Measurements from ENCODE around the gene TSPEAR. TPM values are rescaled to one million over a fixed set of nuclear protein-coding genes. Genes with fewer than 3 reads are reported as not detected.
A peak's percentile ranks its signal among the peaks of the same experiment; 100 is the strongest.

TSPEAR gene
- total and polyA plus RNA-seq, 2 of the 13 experiments (the other 11 are each of a cell fraction or from before 2014, with no cell fraction given): 0.07 to 0.32 TPM

DNA sequence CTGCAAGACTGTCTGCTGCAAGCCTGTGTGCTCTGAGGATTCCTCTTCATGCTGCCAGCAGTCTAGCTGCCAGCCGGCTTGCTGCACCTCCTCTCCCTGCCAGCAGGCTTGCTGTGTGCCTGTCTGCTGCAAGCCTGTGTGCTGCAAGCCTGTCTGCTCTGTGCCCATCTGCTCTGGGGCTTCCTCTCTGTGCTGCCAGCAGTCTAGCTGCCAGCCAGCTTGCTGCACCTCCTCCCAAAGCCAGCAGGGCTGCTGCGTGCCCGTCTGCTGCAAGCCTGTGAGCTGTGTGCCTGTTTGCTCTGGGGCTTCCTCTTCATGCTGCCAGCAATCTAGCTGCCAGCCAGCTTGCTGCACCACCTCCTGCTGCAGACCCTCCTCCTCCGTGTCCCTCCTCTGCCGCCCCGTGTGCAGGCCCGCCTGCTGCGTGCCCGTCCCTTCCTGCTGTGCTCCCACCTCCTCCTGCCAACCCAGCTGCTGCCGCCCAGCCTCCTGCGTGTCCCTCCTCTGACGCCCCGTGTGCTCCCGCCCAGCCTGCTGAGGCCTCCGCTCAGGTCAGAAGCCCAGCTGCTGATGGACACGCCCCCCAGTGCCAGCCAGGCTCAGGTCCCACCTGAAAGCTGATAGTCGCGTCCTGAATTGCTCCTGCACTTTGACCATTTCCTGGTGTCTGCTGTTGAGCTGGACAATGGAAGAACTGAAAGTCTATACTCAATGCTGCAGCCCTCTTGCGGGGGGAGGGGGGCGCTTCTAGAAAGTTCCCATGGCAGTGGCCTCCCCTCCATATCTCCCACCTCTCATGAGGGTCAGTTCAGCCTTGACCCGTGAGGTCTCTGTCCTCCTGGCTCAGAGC is 136.7 kb downstream of the TSPEAR start (continued):
- TF ChIP-seq, protein P1, sequence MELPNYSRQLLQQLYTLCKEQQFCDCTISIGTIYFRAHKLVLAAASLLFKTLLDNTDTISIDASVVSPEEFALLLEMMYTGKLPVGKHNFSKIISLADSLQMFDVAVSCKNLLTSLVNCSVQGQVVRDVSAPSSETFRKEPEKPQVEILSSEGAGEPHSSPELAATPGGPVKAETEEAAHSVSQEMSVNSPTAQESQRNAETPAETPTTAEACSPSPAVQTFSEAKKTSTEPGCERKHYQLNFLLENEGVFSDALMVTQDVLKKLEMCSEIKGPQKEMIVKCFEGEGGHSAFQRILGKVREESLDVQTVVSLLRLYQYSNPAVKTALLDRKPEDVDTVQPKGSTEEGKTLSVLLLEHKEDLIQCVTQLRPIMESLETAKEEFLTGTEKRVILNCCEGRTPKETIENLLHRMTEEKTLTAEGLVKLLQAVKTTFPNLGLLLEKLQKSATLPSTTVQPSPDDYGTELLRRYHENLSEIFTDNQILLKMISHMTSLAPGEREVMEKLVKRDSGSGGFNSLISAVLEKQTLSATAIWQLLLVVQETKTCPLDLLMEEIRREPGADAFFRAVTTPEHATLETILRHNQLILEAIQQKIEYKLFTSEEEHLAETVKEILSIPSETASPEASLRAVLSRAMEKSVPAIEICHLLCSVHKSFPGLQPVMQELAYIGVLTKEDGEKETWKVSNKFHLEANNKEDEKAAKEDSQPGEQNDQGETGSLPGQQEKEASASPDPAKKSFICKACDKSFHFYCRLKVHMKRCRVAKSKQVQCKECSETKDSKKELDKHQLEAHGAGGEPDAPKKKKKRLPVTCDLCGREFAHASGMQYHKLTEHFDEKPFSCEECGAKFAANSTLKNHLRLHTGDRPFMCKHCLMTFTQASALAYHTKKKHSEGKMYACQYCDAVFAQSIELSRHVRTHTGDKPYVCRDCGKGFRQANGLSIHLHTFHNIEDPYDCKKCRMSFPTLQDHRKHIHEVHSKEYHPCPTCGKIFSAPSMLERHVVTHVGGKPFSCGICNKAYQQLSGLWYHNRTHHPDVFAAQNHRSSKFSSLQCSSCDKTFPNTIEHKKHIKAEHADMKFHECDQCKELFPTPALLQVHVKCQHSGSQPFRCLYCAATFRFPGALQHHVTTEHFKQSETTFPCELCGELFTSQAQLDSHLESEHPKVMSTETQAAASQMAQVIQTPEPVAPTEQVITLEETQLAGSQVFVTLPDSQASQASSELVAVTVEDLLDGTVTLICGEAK (IDR thresholded peaks at IDR 0.05): no peak
- TF ChIP-seq, protein P1 (CRISPR knock-in tag; IDR thresholded peaks at IDR 0.05): no peak; the same call in 1 of the 2 replicates
- TF ChIP-seq, protein P2, sequence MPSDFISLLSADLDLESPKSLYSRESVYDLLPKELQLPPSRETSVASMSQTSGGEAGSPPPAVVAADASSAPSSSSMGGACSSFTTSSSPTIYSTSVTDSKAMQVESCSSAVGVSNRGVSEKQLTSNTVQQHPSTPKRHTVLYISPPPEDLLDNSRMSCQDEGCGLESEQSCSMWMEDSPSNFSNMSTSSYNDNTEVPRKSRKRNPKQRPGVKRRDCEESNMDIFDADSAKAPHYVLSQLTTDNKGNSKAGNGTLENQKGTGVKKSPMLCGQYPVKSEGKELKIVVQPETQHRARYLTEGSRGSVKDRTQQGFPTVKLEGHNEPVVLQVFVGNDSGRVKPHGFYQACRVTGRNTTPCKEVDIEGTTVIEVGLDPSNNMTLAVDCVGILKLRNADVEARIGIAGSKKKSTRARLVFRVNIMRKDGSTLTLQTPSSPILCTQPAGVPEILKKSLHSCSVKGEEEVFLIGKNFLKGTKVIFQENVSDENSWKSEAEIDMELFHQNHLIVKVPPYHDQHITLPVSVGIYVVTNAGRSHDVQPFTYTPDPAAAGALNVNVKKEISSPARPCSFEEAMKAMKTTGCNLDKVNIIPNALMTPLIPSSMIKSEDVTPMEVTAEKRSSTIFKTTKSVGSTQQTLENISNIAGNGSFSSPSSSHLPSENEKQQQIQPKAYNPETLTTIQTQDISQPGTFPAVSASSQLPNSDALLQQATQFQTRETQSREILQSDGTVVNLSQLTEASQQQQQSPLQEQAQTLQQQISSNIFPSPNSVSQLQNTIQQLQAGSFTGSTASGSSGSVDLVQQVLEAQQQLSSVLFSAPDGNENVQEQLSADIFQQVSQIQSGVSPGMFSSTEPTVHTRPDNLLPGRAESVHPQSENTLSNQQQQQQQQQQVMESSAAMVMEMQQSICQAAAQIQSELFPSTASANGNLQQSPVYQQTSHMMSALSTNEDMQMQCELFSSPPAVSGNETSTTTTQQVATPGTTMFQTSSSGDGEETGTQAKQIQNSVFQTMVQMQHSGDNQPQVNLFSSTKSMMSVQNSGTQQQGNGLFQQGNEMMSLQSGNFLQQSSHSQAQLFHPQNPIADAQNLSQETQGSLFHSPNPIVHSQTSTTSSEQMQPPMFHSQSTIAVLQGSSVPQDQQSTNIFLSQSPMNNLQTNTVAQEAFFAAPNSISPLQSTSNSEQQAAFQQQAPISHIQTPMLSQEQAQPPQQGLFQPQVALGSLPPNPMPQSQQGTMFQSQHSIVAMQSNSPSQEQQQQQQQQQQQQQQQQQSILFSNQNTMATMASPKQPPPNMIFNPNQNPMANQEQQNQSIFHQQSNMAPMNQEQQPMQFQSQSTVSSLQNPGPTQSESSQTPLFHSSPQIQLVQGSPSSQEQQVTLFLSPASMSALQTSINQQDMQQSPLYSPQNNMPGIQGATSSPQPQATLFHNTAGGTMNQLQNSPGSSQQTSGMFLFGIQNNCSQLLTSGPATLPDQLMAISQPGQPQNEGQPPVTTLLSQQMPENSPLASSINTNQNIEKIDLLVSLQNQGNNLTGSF (CRISPR knock-in tag; IDR thresholded peaks at IDR 0.05): no peak
- TF ChIP-seq JUN (CRISPR knock-in tag; IDR thresholded peaks at IDR 0.05) (no peak), RXRA (CRISPR knock-in tag; IDR thresholded peaks at IDR 0.05) (peak; percentile 96), POLR2A (IDR thresholded peaks at IDR 0.05; ENCODE audit: insufficient read depth in 1 of 2, low read depth in 2 of 2, low read length in 2 of 2) (no peak), ZFP90 (CRISPR knock-in tag; IDR thresholded peaks at IDR 0.05; ENCODE audit: borderline replicate concordance) (peak; percentile 89), ZNF205 (CRISPR knock-in tag; IDR thresholded peaks at IDR 0.05) (no peak), ZNF619 (CRISPR knock-in tag; IDR thresholded peaks at IDR 0.05) (no peak)
- TF ChIP-seq, protein P3, sequence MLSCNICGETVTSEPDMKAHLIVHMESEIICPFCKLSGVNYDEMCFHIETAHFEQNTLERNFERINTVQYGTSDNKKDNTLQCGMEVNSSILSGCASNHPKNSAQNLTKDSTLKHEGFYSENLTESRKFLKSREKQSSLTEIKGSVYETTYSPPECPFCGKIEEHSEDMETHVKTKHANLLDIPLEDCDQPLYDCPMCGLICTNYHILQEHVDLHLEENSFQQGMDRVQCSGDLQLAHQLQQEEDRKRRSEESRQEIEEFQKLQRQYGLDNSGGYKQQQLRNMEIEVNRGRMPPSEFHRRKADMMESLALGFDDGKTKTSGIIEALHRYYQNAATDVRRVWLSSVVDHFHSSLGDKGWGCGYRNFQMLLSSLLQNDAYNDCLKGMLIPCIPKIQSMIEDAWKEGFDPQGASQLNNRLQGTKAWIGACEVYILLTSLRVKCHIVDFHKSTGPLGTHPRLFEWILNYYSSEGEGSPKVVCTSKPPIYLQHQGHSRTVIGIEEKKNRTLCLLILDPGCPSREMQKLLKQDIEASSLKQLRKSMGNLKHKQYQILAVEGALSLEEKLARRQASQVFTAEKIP (CRISPR knock-in tag; IDR thresholded peaks at IDR 0.05; ENCODE audit: borderline replicate concordance): no peak
- TF ChIP-seq, protein P4, sequence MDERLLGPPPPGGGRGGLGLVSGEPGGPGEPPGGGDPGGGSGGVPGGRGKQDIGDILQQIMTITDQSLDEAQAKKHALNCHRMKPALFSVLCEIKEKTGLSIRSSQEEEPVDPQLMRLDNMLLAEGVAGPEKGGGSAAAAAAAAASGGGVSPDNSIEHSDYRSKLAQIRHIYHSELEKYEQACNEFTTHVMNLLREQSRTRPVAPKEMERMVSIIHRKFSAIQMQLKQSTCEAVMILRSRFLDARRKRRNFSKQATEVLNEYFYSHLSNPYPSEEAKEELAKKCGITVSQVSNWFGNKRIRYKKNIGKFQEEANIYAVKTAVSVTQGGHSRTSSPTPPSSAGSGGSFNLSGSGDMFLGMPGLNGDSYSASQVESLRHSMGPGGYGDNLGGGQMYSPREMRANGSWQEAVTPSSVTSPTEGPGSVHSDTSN (CRISPR knock-in tag; IDR thresholded peaks at IDR 0.05): no peak
